ENCODE results near the gene SNAP25.

DNA sequence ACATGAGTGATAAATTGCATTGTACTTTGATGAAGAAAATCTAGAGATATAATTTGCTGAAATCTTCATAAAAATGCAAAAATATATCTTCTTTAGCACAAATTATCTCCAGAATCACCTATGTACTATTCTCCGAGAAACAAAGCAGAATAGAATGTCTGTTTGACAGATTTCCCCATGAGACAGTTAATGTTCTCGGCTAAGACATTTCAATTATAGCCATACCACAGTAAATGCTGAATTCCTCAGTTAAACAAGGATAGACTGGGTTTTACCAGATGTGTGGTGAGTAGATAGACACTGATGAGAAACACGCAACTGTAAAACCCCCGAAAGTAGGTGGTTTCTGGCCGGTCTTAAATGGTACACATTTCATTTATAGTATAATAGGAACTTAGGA lies 69.8 kb downstream of the SNAP25 start:
- TF ChIP-seq, protein P1, sequence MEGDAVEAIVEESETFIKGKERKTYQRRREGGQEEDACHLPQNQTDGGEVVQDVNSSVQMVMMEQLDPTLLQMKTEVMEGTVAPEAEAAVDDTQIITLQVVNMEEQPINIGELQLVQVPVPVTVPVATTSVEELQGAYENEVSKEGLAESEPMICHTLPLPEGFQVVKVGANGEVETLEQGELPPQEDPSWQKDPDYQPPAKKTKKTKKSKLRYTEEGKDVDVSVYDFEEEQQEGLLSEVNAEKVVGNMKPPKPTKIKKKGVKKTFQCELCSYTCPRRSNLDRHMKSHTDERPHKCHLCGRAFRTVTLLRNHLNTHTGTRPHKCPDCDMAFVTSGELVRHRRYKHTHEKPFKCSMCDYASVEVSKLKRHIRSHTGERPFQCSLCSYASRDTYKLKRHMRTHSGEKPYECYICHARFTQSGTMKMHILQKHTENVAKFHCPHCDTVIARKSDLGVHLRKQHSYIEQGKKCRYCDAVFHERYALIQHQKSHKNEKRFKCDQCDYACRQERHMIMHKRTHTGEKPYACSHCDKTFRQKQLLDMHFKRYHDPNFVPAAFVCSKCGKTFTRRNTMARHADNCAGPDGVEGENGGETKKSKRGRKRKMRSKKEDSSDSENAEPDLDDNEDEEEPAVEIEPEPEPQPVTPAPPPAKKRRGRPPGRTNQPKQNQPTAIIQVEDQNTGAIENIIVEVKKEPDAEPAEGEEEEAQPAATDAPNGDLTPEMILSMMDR (conservative IDR thresholded peaks at IDR 0.05; ENCODE audit: low read depth, low read length) = no peak
- no peak for TF ChIP-seq EZH2phosphoT487 (IDR thresholded peaks at IDR 0.05; ENCODE audit: borderline replicate concordance, low read length)
